HCT116 (cell line): ENCODE measurements around the gene LHPP. TPM values are rescaled to one million over a fixed set of nuclear protein-coding genes. Genes with fewer than 3 reads are reported as not detected.

Source experiments
- ATAC-seq: fragments of 200-7000 bp; cut with Tn5 transposase; 2 replicates; pipeline ENCODE4 v1.9.1; 2020; ENCODE audit warnings: mild to moderate bottlenecking, moderate library complexity
- BruUV-seq: library from RNA; stranded (reverse); fragments of 400-500 nt; replicated peaks from 2 replicates; lab custom pipeline; 2021; lab: Mats Ljungman, UMichigan
- CTCF ChIA-PET: fragments of 300-600 bp; sonication (Branson Sonifier 250); formaldehyde crosslinking; loops from one replicate; lab custom pipeline; 2021; ENCODE audit warnings: antibody characterized with exemption; lab: Charles Lee
- POLR2A ChIA-PET: fragments of 300-600, 350-600 bp; sonication (Branson Sonifier 250); formaldehyde crosslinking; loops from one replicate; lab custom pipeline; 2021; ENCODE audit warnings: antibody characterized with exemption; lab: Charles Lee
- RAD21 ChIA-PET, 2 experiments: fragments of 300-600 bp; sonication (Branson Sonifier 250); formaldehyde crosslinking; loops; one replicate each; lab custom pipeline; 2023; ENCODE audit warnings: low total read pairs in 2 of 2; ENCODE audit not compliant: uncharacterized antibody in 2 of 2, unreplicated experiment in 2 of 2, low non-redundant PET in 1 of 2; lab: Charles Lee
- DNase-seq: peaks from one replicate; pipeline ENCODE4 v3.0.0-alpha.2; 2010; ENCODE audit warnings: low read depth, low spot score
- H2AFZ ChIP-seq: fragments of 200-600 bp; shearing (Covaris generic), sonication (generic); 2 replicates; pipeline ENCODE4 v1.6.1; 2017; ENCODE audit warnings: low read depth, mixed run types, mixed read lengths, antibody characterized with exemption, low read length; ENCODE audit not compliant: poor library complexity, severe bottlenecking
- H3K27ac ChIP-seq: 2 replicates; pipeline ENCODE4 v1.5.1; 2012; ENCODE audit warnings: low read depth, low read length
- H3K27me3 ChIP-seq: fragments of 200-600 bp; sonication (generic); 2 replicates; pipeline ENCODE4 v1.6.1; 2016; ENCODE audit warnings: mixed run types, low read length, mixed read lengths; ENCODE audit not compliant: insufficient read depth
- H3K36me3 ChIP-seq, 2 experiments: fragments of 200-500 bp in 1 of 2; fragments of 200-600 bp in 1 of 2; sonication (Bioruptor generic) in 1 of 2; sonication (generic) in 1 of 2; 2 replicates each; pipeline versions ENCODE4 v1.5.1 to v1.6.1; 2014 to 2016; ENCODE audit warnings: low read length in 2 of 2, inconsistent platforms in 1 of 2, mixed read lengths in 1 of 2, mixed run types in 1 of 2; ENCODE audit not compliant: insufficient read depth in 2 of 2, control insufficient read depth in 1 of 2
- H3K4me1 ChIP-seq, 2 experiments: fragments of 200-600 bp in 1 of 2; sonication (generic) in 1 of 2; 2 replicates each; pipeline versions ENCODE4 v1.5.1 to v1.6.1; 2012 to 2017; ENCODE audit warnings: low read length in 2 of 2, inconsistent platforms in 1 of 2, mild to moderate bottlenecking in 1 of 2, mixed read lengths in 1 of 2, mixed run types in 1 of 2, moderate library complexity in 1 of 2; ENCODE audit not compliant: insufficient read depth in 2 of 2, control insufficient read depth in 1 of 2
- H3K4me2 ChIP-seq: fragments of 200-600 bp; sonication (generic); 2 replicates; pipeline ENCODE4 v1.6.1; 2017; ENCODE audit warnings: mixed run types, low read length, mixed read lengths
- H3K4me3 ChIP-seq, 2 experiments: fragments of 200-600 bp in 1 of 2; sonication (generic) in 1 of 2; replicated peaks in 1 of 2; 2 replicates each; pipeline ENCODE4 v1.5.1; 2011 to 2016; ENCODE audit warnings: low read length in 2 of 2, control low read depth in 1 of 2, low read depth in 1 of 2, mild to moderate bottlenecking in 1 of 2, mixed read lengths in 1 of 2, mixed run types in 1 of 2
- H3K79me2 ChIP-seq: fragments of 200-600 bp; sonication (generic); 2 replicates; pipeline ENCODE4 v1.6.1; 2017; ENCODE audit warnings: mild to moderate bottlenecking, mixed run types, low read length, moderate library complexity, mixed read lengths; ENCODE audit not compliant: insufficient read depth
- H3K9ac ChIP-seq: fragments of 200-600 bp; sonication (generic); 2 replicates; pipeline ENCODE4 v1.6.1; 2016; ENCODE audit warnings: low read length, mixed read lengths
- H3K9me2 ChIP-seq: fragments of 200-600 bp; sonication (generic), shearing (Covaris generic); 2 replicates; pipeline ENCODE4 v1.6.1; 2017; ENCODE audit warnings: mixed run types, mild to moderate bottlenecking, moderate library complexity; ENCODE audit not compliant: insufficient read depth
- H3K9me3 ChIP-seq, 2 experiments: fragments of 200-500 bp in 1 of 2; fragments of 200-600 bp in 1 of 2; sonication (Bioruptor generic) in 1 of 2; sonication (generic) in 1 of 2; 2 replicates each; pipeline ENCODE4 v1.6.1; 2014 to 2017; ENCODE audit warnings: low read length in 2 of 2, mixed read lengths in 2 of 2, inconsistent platforms in 1 of 2, low read depth in 1 of 2, mild to moderate bottlenecking in 1 of 2, mixed run types in 1 of 2, moderate library complexity in 1 of 2; ENCODE audit not compliant: control insufficient read depth in 1 of 2, insufficient read depth in 1 of 2
- H4K20me1 ChIP-seq: fragments of 200-600 bp; sonication (generic), shearing (Covaris generic); 2 replicates; pipeline ENCODE4 v1.6.1; 2017; ENCODE audit warnings: mixed run types, mild to moderate bottlenecking, moderate library complexity; ENCODE audit not compliant: insufficient read depth
- ATF3 ChIP-seq: IDR thresholded peaks from 2 replicates; pipeline ENCODE4 v1.6.1; 2012
- CBX3 ChIP-seq: IDR thresholded peaks from 2 replicates; pipeline ENCODE4 v1.6.1; 2012; ENCODE audit warnings: low read depth
- CEBPB ChIP-seq: IDR thresholded peaks from 2 replicates; pipeline ENCODE4 v1.6.1; 2012; ENCODE audit warnings: low read depth
- CTCF ChIP-seq, 3 experiments: fragments of 200-600 bp in 1 of 3; sonication (generic) in 1 of 3; IDR thresholded peaks in 2 of 3; conservative IDR thresholded peaks in 1 of 3; 2 replicates each; pipeline ENCODE4 v1.5.1; 2012 to 2017; ENCODE audit warnings: low read depth in 2 of 3, low read length in 2 of 3, antibody characterized with exemption in 1 of 3, borderline replicate concordance in 1 of 3, control low read depth in 1 of 3, mild to moderate bottlenecking in 1 of 3, mixed read lengths in 1 of 3, mixed run types in 1 of 3, moderate library complexity in 1 of 3; ENCODE audit not compliant: insufficient read depth in 1 of 3
- ELF1 ChIP-seq: IDR thresholded peaks from 2 replicates; pipeline ENCODE4 v1.6.1; 2012; ENCODE audit warnings: low read depth, borderline replicate concordance
- EZH2 ChIP-seq: fragments of 200-600 bp; sonication (generic); IDR thresholded peaks from 2 replicates; pipeline ENCODE4 v1.6.1; 2017; ENCODE audit warnings: antibody characterized with exemption, mixed run types
- EZH2phosphoT487 ChIP-seq: fragments of 200-600 bp; IDR thresholded peaks from 2 replicates; pipeline ENCODE4 v1.6.1; 2018; ENCODE audit warnings: antibody characterized with exemption, borderline replicate concordance
- FOSL1 ChIP-seq: IDR thresholded peaks from 2 replicates; pipeline ENCODE4 v1.6.1; 2012; ENCODE audit warnings: low read depth
- JUND ChIP-seq: IDR thresholded peaks from 2 replicates; pipeline ENCODE4 v1.6.1; 2012
- MAX ChIP-seq: IDR thresholded peaks from 2 replicates; pipeline ENCODE4 v1.6.1; 2012
- POLR2A ChIP-seq: IDR thresholded peaks from 2 replicates; pipeline ENCODE4 v1.7.0; 2011; ENCODE audit warnings: borderline replicate concordance; ENCODE audit not compliant: insufficient read depth, insufficient read length; ENCODE audit errors: extremely low read depth
- POLR2AphosphoS5 ChIP-seq: IDR thresholded peaks from 2 replicates; pipeline ENCODE4 v1.6.1; 2011; ENCODE audit warnings: mild to moderate bottlenecking, low read depth, low read length, moderate library complexity
- RAD21 ChIP-seq: IDR thresholded peaks from 2 replicates; pipeline ENCODE4 v1.6.1; 2012; ENCODE audit warnings: low read depth, mild to moderate bottlenecking
- SP1 ChIP-seq: IDR thresholded peaks from 2 replicates; pipeline ENCODE4 v1.6.1; 2012; ENCODE audit warnings: low read depth
- SRF ChIP-seq: IDR thresholded peaks from 2 replicates; pipeline ENCODE4 v1.6.1; 2012; ENCODE audit warnings: low read depth
- TCF7L2 ChIP-seq: IDR thresholded peaks from 2 replicates; pipeline ENCODE4 v1.7.0; 2011; ENCODE audit warnings: borderline replicate concordance, inconsistent platforms; ENCODE audit not compliant: insufficient read depth, insufficient read length; ENCODE audit errors: extremely low read depth
- YY1 ChIP-seq: IDR thresholded peaks from 2 replicates; pipeline ENCODE4 v1.6.1; 2011; ENCODE audit warnings: low read length, low read depth, moderate library complexity, mild to moderate bottlenecking; ENCODE audit not compliant: insufficient replicate concordance; ENCODE audit errors: extremely low read depth
- ZFX ChIP-seq: fragments of 450-650 bp; IDR thresholded peaks from 2 replicates; pipeline ENCODE4 v1.6.1; 2017
- intact Hi-C: fragments of 100-400 bp; cut with micrococcal nuclease; formaldehyde crosslinking; loops from 2 replicates; pipeline ENCODE4 v1.10.0; 2022
- total RNA-seq: library from RNA; stranded (reverse); gene quantifications from one replicate; pipeline ENCODE4 v1.2.1, GENCODE V29; 2021; ENCODE audit not compliant: unreplicated experiment

The LHPP gene
- total RNA-seq, 1 experiment from 2014 or later = 45.8 TPM

GRCh38 chr10:124640056-124640455, 178.4 kb downstream of the LHPP start:
- H2AFZ ChIP-seq = no peak overlapping the region
- H3K9me3 ChIP-seq = no peaks in the 10 kb centered on the region
- ChIA-PET RAD21 (no interaction called here), CTCF (no interaction called here), POLR2A (no interaction called here)
- no TSS peak for BruUV-seq
- H3K27me3 ChIP-seq = no peaks in the 10 kb centered on the region
- H4K20me1 ChIP-seq = no peaks in the 10 kb centered on the region
- no peaks in the 10 kb centered on the region for H3K36me3 ChIP-seq
- H3K9ac ChIP-seq = no peak overlapping the region
- no peak overlapping the region for H3K4me3 ChIP-seq
- DNase-seq = no peak
- H3K79me2 ChIP-seq = no peaks in the 10 kb centered on the region
- intact Hi-C loops = no loop called here
- no peak for TF ChIP-seq MAX
- TF ChIP-seq POLR2A = no peak
- no peak for TF ChIP-seq EZH2
- no peak for TF ChIP-seq ZFX
- TF ChIP-seq CEBPB = no peak
- TF ChIP-seq POLR2AphosphoS5 = no peak
- TF ChIP-seq CTCF (IDR thresholded peaks at IDR 0.05 in 2 of 3, conservative IDR thresholded peaks at IDR 0.05 in 1 of 3; ENCODE audit: borderline replicate concordance in 1 of 3, insufficient read depth in 1 of 3, low read depth in 2 of 3, low read length in 2 of 3) = no peak
- TF ChIP-seq JUND = no peak
- no peak for TF ChIP-seq ELF1
- TF ChIP-seq RAD21 = no peak
- no peak for TF ChIP-seq YY1
- TF ChIP-seq SRF = no peak
- TF ChIP-seq TCF7L2 = no peak
- no peak for TF ChIP-seq EZH2phosphoT487
- no peak for TF ChIP-seq SP1
- no peak for TF ChIP-seq ATF3
- TF ChIP-seq FOSL1 = no peak
- TF ChIP-seq CBX3 = no peak
- no peak overlapping the region; the same call in 1 of the 2 replicates for H3K27ac ChIP-seq
- no peaks in the 10 kb centered on the region for H3K4me1 ChIP-seq
- no peaks in the 10 kb centered on the region for H3K9me2 ChIP-seq
- H3K4me2 ChIP-seq = no peak overlapping the region
- no peak for ATAC-seq
